Motor neuron (in vitro differentiated cells): ENCODE data around the gene SMDT1. TPM values are rescaled to one million over a fixed set of nuclear protein-coding genes. Genes with fewer than 3 reads are reported as not detected.
A peak's percentile ranks its signal among the peaks of the same experiment; 100 is the strongest.
"Not testable (repeated sequence)": the region's sequence is repeated elsewhere in the genome, so short reads cannot be mapped to it uniquely, and the experiment has no call there.

Experiments used
- ATAC-seq, 8 experiments: fragments of 200-7000 bp; cut with Tn5 transposase; replicated peaks in 6 of 8; 2 replicates each; pipeline ENCODE4 v1.8.0; 2021; ENCODE audit warnings: mild to moderate bottlenecking in 8 of 8, moderate library complexity in 8 of 8
- H3K27ac ChIP-seq, 2 donors: fragments of 250-450 bp; sonication (Bioruptor Pico); 2 replicates each; pipeline ENCODE4 v1.9.0; 2021; ENCODE audit warnings: antibody characterized with exemption in 2 of 2, mild to moderate bottlenecking in 2 of 2, moderate library complexity in 1 of 2
- H3K4me1 ChIP-seq, 2 donors: fragments of 250-450 bp; sonication (Bioruptor Pico); replicated peaks in 1 of 2; 2 replicates each; pipeline ENCODE4 v1.6.1; 2021; ENCODE audit warnings: antibody characterized with exemption in 2 of 2, mild to moderate bottlenecking in 2 of 2, moderate library complexity in 1 of 2
- H3K4me3 ChIP-seq, 5 donors: fragments of 250-450 bp; sonication (Bioruptor Pico); 2 replicates each; pipeline ENCODE4 v1.9.0; 2021; ENCODE audit warnings: antibody characterized with exemption in 5 of 5, mild to moderate bottlenecking in 5 of 5, moderate library complexity in 4 of 5
- WGBS, 10 experiments: fragments of 450-650 bp; shearing (Covaris generic); methylation state at CpG; one replicate each; pipeline ENCODE4 v1.0.0; 2022; 5-methylcytosine and 5-hydroxymethylcytosine counted together
- in situ Hi-C, 9 experiments: fragments of 400-800 bp; cut with MboI; loops; one replicate each; pipeline ENCODE4 v1.15.0; 2021; ENCODE audit warnings: low sequenced_read_pairs in 9 of 9, low pct_unique_long_range_greater_than_20kb in 2 of 9; ENCODE audit not compliant: unreplicated experiment in 9 of 9
- total RNA-seq, 8 experiments: library from RNA; unstranded; fragments of 300-600 nt; gene quantifications; 2 replicates each; pipeline versions ENCODE4 v1.2.3 to v1.2.4, GENCODE V29; 2022

SMDT1 gene
- total RNA-seq, 8 experiments from 2014 or later: 6.9 to 28.5 (median 20.8) TPM

DNA sequence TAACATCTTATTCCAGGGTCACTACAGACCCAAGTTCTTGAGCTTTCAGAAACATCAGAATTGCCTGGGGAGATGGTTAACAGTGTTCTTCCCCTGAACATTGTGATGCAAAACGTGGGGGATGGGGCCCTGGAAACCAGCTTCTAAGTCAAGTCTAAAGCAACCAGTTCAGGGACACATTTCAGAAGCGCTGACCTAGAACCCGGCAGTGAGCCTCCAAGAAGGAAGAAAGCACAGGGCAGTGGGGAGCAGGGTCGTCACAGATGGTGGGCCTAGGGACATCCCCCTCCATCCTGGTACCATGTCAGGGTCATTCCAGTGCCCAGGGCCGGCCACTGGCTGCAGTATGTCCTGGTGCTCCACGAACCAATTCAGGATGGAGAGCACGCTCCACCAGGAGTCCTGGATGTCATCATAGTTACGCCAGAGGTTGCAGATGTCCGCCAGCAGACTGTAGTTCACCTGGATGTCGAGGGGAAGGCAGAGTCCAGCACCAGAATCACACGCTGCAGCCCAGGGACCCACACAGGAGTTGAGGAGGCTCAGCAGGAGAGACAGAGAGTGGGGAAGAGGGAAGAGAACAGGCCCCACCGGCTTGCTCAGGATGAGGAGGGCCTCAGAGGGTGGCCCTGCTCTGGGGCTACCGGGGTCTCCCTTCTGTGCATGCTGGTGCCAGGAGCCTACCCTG is 13.9 kb upstream of the SMDT1 start:
- ATAC-seq: no peak
- 0 to 100% (median 80%) methylated on average over 1 to 8 of the region's 13 CpGs; no CpG with 5 or more reads in 6 of the 10 experiments for WGBS, 10 experiments
- peaks cover 5 to 14% of the 10 kb centered on the region in 2 donors for H3K4me1 ChIP-seq
- H3K4me3 ChIP-seq: no peak overlapping the region
- H3K27ac ChIP-seq: no peak overlapping the region
- in situ Hi-C loops: no loop called here

- peaks cover 7 to 14% of the 10 kb centered on the region in 2 donors for H3K4me1 ChIP-seq
- H3K4me3 ChIP-seq: no peak overlapping the region
- in situ Hi-C loops: no loop called here
- ATAC-seq: no peak
- H3K27ac ChIP-seq: no peak overlapping the region
- WGBS, 10 experiments: 100% methylated on average over 1 to 2 of the region's 7 CpGs; no CpG with 5 or more reads in 7 of the 10 experiments
Measured at GRCh38 chr22:42066126-42066761, 13.3 kb upstream of the SMDT1 start.

DNA sequence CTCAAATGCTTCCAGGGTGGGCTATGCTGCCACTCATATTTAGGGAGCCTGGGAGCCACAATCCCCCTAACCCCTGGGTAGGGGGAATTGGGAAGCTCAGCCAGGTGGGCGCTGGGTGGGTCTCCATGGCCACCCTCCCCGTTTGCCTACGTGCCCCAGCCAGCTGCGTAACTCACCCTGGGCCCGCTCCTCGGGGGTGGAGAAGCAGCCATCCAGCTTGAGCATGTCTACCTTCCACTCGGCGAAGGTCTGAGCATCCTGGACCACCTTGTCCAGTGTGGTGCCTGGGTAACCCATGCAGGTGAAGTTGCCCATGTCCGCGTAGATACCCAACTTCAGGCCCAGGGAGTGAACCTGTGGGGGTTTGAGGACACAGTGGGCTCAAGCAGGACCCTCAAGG is 12.6 kb upstream of the SMDT1 start:
- Histone ChIP-seq H3K27ac (no peak overlapping the region), H3K4me1 (peaks cover 13 to 21% of the 10 kb centered on the region in 2 donors), H3K4me3 (no peak overlapping the region)
- ATAC-seq: no peak
- 80 to 100% (median 100%) methylated on average over 1 of the region's 10 CpGs; no CpG with 5 or more reads in 7 of the 10 experiments for WGBS, 10 experiments
- in situ Hi-C loops: no loop called here

DNA sequence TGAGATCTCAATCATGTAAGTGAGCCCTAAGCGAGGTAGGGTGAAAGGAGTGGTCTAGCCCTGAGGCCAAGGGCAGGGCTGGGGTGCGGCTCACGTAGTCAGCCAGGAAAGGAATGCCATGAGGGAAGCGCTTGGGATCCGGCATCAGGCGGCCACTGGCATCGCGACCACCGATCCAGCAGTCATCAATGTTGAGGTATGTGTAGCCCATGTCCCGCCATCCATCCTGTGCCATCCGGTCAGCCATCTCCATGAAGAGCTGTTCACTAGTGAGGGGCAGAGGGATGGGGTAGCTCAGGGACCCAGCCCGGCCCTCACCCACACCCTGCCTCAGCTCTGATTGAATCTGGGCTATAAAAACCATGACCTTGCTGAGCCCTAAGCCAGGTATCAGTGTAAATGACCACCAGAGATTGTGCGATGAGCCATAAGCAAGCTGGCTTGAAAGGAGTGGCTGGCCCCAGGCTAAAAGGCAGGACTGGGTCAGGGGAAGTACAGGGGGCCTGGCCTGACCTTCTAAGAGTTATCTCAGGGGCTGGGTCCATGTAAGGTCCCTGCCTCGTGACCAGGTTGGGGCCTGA is 11.7 kb upstream of the SMDT1 start:
- no peak overlapping the region for H3K27ac ChIP-seq
- in situ Hi-C loops: no loop called here
- no peak overlapping the region for H3K4me3 ChIP-seq
- peaks cover 13 to 21% of the 10 kb centered on the region in 2 donors for H3K4me1 ChIP-seq
- 80 to 100% (median 82%) methylated on average over 1 to 6 of the region's 14 CpGs; no CpG with 5 or more reads in 4 of the 10 experiments for WGBS, 10 experiments
- no peak for ATAC-seq

- H3K27ac ChIP-seq: no peak overlapping the region
- H3K4me3 ChIP-seq: no peak overlapping the region
- WGBS, 10 experiments: 95 to 100% methylated on average over 1 to 3 of the region's 4 CpGs; no CpG with 5 or more reads in 8 of the 10 experiments
- in situ Hi-C loops: no loop called here
- ATAC-seq: no peak
- H3K4me1 ChIP-seq: peaks cover 13 to 21% of the 10 kb centered on the region in 2 donors
Measured at GRCh38 chr22:42068291-42068690, 11.2 kb upstream of the SMDT1 start.

GRCh38 chr22:42069801-42070516 is 9.5 kb upstream of the SMDT1 start:
- peak in 1 of 8 experiments; percentile 16 for ATAC-seq
- WGBS, 10 experiments: 18 to 81% (median 40%) methylated on average over 2 to 11 of the region's 19 CpGs; no CpG with 5 or more reads in 1 of the 10 experiments
- peaks cover 20 to 21% of the 10 kb centered on the region in 2 donors for H3K4me1 ChIP-seq
- in situ Hi-C loops: loop anchor here in 1 of 9 experiments (10.0 kb wide), 1 partner anchor 95 kb away; no protein-coding TSS in a partner anchor
- H3K27ac ChIP-seq: peak overlapping the region in 1 of 2 donors; percentile 13
- H3K4me3 ChIP-seq: peak overlapping the region; percentile 50 to 66 (median 57)

GRCh38 chr22:42070517-42071422 is 8.7 kb upstream of the SMDT1 start, which contains the start of gene NAGA:
TSS of gene NAGA (minus strand) at chr22:42070812. CDS start at chr22:42070297, 515 bp downstream.
- H3K27ac ChIP-seq: peak within 1 kb of the TSS; percentile 65 to 81
- in situ Hi-C loops: loop anchor here in 1 of 9 experiments (10.0 kb wide), 1 partner anchor 96 kb away; no protein-coding TSS in a partner anchor
- peak within 1 kb of the TSS; percentile 50 to 66 (median 57) for H3K4me3 ChIP-seq
- ATAC-seq: peak; percentile 89 to 98 (median 97)
- peaks cover 13 to 20% of the 10 kb centered on the region in 2 donors for H3K4me1 ChIP-seq
- 0 to 71% (median 0%) methylated on average over 1 to 22 of the region's 56 CpGs; no CpG with 5 or more reads in 6 of the 10 experiments for WGBS, 10 experiments

DNA sequence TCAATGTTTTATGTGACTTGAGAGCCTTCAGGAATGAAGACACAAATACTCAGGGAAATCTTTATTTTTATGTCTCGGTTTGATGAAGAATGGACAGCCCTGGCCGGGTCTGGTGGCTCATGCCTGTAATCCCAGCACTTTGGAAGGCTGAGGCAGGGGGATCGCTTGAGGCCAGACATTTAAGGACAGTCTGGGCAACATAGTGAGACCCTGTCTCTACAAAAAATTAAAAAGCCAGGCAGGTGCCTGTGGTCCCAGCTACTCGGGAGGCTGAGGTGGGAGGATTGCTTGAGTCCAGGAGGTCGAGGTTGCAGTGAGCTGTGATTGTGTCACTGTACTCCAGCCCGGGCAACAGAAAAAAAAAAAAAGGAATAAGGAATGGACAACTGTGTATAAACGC is 8.0 kb upstream of the SMDT1 start:
- peak overlapping the region in 4 of 5 donors; percentile 50 to 66 (median 54) for H3K4me3 ChIP-seq
- WGBS, 10 experiments: 50 to 100% (median 77%) methylated on average over 1 to 7 of the region's 7 CpGs; no CpG with 5 or more reads in 1 of the 10 experiments
- ATAC-seq, H3K27ac ChIP-seq: not testable (repeated sequence)
- H3K4me1 ChIP-seq: peaks cover 12 to 20% of the 10 kb centered on the region in 2 donors
- in situ Hi-C loops: loop anchor here in 1 of 9 experiments (10.0 kb wide), 1 partner anchor 97 kb away; no protein-coding TSS in a partner anchor

DNA sequence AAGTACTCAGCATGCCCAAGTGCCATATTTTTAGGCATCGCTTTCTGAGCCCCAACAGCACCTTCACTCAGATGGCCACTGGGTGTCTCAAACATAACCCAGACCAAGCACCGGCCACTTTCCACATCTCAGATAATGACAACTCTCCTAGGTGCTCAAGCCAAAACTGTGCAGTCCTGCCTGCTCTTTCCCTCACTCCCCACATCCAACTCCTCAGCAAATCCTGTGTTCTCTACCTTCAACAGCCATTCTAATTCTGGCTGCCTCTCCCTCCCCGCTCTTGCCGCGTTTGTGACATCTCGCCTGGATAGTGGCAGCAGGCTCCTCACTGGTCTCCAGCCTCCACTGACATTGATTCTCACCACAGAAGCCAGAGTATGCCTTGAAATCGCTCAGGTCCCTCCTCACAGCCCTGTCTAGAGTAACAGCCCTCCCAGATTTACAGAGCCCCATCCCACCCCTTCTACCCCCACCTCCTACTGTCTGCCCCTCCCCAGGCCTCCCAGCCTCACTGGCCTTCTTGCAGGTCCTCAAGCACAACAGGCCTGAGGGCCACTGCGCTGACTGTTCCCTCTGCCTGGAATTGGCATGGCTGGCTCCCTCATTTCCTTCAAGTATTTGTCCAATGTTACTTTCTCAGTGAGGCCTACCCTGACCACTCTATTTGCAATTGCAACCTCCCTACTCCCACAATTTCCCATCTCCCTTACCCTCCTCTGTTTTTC is 6.7 kb upstream of the SMDT1 start:
- in situ Hi-C loops: loop anchor here in 1 of 9 experiments (10.0 kb wide), 1 partner anchor 98 kb away; no protein-coding TSS in a partner anchor
- Histone ChIP-seq H3K4me3 (no peak overlapping the region), H3K27ac (no peak overlapping the region), H3K4me1 (peaks cover 12 to 20% of the 10 kb centered on the region in 2 donors)
- ATAC-seq: no peak
- WGBS, 10 experiments: 67 to 100% (median 96%) methylated on average over 1 to 6 of the region's 8 CpGs; no CpG with 5 or more reads in 4 of the 10 experiments

DNA sequence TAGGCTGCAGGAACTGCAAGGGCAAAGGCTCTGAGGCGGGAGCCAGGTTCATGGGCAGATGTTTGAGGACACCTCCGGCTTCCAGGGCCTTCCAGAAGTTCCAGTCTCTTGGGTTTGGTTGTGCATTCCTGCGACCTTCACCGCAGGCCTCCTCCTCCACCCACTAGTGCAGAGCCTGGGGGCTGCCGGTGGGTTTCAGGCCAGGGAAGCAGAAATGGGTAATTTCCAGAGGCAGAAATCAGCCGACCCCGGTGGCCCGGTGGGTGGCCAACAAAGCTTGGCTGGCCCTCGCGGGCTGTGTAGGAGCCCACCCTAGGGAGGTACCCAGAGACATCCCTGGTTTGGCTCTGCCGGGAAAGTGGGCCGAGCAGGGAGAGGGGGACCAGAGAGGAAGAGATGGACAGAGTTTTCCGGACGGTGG is 5.9 kb upstream of the SMDT1 start:
- no peak for ATAC-seq

More for the DNA sequence above, 5.9 kb upstream of the SMDT1 start:
- peaks cover 20 to 25% of the 10 kb centered on the region in 2 donors for H3K4me1 ChIP-seq
- H3K27ac ChIP-seq: no peak overlapping the region
- 50 to 100% (median 99%) methylated on average over 1 to 7 of the region's 14 CpGs; no CpG with 5 or more reads in 6 of the 10 experiments for WGBS, 10 experiments
- in situ Hi-C loops: loop anchor here in 1 of 9 experiments (10.0 kb wide), 1 partner anchor 99 kb away; no protein-coding TSS in a partner anchor
- H3K4me3 ChIP-seq: no peak overlapping the region
